ENCODE data around the gene ADGRG3. TPM values are rescaled to one million over a fixed set of nuclear protein-coding genes. Genes with fewer than 3 reads are reported as not detected.

The ADGRG3 gene
- total RNA-seq, 1 experiment from 2014 or later: not detected

DNA sequence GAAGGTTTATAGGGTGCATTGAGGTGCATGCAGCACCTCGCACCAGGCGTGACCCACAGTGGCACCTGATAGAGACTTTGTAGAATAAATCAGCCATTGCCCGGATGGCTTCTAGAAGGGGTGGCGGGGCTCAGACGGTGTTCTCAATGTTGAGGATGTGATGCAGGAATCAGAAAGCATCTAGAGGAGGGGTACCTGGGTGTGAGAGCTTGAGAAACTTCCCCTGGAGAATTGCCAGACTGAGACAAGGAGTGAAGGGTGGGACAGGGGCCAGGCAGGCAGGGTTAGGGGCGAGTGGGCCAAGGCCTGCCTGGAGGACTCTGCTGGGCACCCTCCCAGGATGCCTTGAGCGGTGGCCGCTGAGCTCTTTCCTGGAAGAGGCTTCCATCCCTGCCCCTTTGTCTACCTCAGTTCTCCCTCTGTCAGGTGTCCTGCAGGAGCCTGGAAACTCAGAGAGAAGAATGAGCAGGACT, 48.9 kb upstream of the ADGRG3 start (continued):
- TF ChIP-seq, protein P1, sequence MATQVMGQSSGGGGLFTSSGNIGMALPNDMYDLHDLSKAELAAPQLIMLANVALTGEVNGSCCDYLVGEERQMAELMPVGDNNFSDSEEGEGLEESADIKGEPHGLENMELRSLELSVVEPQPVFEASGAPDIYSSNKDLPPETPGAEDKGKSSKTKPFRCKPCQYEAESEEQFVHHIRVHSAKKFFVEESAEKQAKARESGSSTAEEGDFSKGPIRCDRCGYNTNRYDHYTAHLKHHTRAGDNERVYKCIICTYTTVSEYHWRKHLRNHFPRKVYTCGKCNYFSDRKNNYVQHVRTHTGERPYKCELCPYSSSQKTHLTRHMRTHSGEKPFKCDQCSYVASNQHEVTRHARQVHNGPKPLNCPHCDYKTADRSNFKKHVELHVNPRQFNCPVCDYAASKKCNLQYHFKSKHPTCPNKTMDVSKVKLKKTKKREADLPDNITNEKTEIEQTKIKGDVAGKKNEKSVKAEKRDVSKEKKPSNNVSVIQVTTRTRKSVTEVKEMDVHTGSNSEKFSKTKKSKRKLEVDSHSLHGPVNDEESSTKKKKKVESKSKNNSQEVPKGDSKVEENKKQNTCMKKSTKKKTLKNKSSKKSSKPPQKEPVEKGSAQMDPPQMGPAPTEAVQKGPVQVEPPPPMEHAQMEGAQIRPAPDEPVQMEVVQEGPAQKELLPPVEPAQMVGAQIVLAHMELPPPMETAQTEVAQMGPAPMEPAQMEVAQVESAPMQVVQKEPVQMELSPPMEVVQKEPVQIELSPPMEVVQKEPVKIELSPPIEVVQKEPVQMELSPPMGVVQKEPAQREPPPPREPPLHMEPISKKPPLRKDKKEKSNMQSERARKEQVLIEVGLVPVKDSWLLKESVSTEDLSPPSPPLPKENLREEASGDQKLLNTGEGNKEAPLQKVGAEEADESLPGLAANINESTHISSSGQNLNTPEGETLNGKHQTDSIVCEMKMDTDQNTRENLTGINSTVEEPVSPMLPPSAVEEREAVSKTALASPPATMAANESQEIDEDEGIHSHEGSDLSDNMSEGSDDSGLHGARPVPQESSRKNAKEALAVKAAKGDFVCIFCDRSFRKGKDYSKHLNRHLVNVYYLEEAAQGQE (IDR thresholded peaks at IDR 0.05; ENCODE audit: low read depth): no peak
- TF ChIP-seq SRF (IDR thresholded peaks at IDR 0.05; ENCODE audit: low read depth): no peak
- TF ChIP-seq, protein P2, sequence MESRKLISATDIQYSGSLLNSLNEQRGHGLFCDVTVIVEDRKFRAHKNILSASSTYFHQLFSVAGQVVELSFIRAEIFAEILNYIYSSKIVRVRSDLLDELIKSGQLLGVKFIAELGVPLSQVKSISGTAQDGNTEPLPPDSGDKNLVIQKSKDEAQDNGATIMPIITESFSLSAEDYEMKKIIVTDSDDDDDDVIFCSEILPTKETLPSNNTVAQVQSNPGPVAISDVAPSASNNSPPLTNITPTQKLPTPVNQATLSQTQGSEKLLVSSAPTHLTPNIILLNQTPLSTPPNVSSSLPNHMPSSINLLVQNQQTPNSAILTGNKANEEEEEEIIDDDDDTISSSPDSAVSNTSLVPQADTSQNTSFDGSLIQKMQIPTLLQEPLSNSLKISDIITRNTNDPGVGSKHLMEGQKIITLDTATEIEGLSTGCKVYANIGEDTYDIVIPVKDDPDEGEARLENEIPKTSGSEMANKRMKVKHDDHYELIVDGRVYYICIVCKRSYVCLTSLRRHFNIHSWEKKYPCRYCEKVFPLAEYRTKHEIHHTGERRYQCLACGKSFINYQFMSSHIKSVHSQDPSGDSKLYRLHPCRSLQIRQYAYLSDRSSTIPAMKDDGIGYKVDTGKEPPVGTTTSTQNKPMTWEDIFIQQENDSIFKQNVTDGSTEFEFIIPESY (IDR thresholded peaks at IDR 0.05; ENCODE audit: extremely low read depth, insufficient replicate concordance, low read length): no peak

DNA sequence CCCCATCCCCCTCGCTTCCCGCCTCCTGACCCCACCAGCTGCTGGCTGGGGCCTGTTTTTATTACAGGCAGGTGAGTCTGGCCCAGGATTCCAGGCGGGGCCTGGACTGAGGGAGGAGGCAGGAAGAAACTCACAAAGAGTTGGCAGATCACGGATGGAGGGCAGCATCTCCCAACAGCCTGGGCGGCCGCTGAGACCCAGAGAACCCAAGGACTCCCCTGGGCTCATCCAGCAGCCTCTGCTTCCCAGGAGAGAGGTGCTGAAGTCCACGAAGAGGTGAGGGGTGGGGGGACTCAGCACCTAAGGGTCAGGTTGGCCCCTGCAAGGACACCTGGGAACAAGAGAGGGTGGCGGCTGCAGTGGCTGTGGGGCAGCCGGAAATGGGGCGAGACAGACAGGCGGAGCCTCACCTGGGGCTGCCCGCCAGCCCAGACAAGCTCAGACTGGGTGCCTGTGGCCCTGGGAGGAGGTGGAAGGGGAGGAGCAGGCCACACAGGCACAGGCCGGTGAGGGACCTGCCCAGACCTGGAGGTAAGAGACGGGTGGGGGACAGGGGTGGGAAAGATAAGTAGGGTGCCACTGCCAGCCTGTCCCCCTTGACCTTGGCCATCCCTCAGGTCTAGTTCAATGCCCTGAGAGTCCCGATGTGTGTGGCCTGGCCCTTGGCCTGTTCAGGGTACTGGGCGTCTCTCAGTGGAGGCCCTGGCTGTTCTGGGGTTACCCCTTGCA, 48.3 kb upstream of the ADGRG3 start:
- BruUV-seq (replicated peaks): no TSS peak
- Histone ChIP-seq H3K9me3 (ENCODE audit: control insufficient read depth in 1 of 2, insufficient read depth in 1 of 2, low read depth in 1 of 2, low read length in 2 of 2) (no peaks in the 10 kb centered on the region), H3K79me2 (ENCODE audit: insufficient read depth, low read length) (no peaks in the 10 kb centered on the region), H3K36me3 (ENCODE audit: control insufficient read depth in 1 of 2, insufficient read depth in 2 of 2, low read length in 2 of 2) (no peaks in the 10 kb centered on the region), H2AFZ (ENCODE audit: low read depth, low read length, poor library complexity, severe bottlenecking) (no peak overlapping the region), H3K27me3 (ENCODE audit: insufficient read depth, low read length) (no peaks in the 10 kb centered on the region), H3K27ac (ENCODE audit: low read depth, low read length) (peak overlapping the region; percentile 90), H3K9me2 (ENCODE audit: insufficient read depth) (no peaks in the 10 kb centered on the region), H3K4me2 (ENCODE audit: low read length) (peak overlapping the region; percentile 99), H3K9ac (ENCODE audit: low read length) (peak overlapping the region; percentile 70), H4K20me1 (ENCODE audit: insufficient read depth) (no peaks in the 10 kb centered on the region), H3K4me1 (ENCODE audit: control insufficient read depth in 1 of 2, insufficient read depth in 2 of 2, low read length in 2 of 2) (peaks cover 53 to 60% of the 10 kb centered on the region in 2 experiments), H3K4me3 (replicated peaks in 1 of 2; ENCODE audit: low read depth in 1 of 2, low read length in 2 of 2) (peak overlapping the region; percentile 75 to 82)
- intact Hi-C loops (cut with micrococcal nuclease): loop anchor here (2.0 kb wide), 1 partner anchor 21 kb away; no protein-coding TSS in a partner anchor
- ATAC-seq (peak; percentile 86), DNase-seq (ENCODE audit: low read depth, low spot score) (no peak)
- ChIA-PET POLR2A (interaction anchor here (0.7 to 1.7 kb wide), 8 partner anchors 9 to 115 kb away, joined by 3 to 6 read pairs (median 4); partner anchors contain the start of gene ADGRG1), CTCF (interaction anchor here (1.5 to 1.7 kb wide), 2 partner anchors 9 to 29 kb away, joined by 4 to 8 read pairs; partner anchors contain the start of gene ADGRG1), RAD21 (ENCODE audit: low non-redundant PET in 1 of 2, low total read pairs in 2 of 2, uncharacterized antibody in 2 of 2, unreplicated experiment in 2 of 2) (interaction anchor here in 1 of 2 experiments (0.7 kb wide), 1 partner anchor 123 kb away, joined by 7 read pairs; no protein-coding TSS in a partner anchor)
- TF ChIP-seq TCF7L2 (IDR thresholded peaks at IDR 0.05; ENCODE audit: borderline replicate concordance, extremely low read depth, insufficient read depth, insufficient read length) (no peak), YY1 (IDR thresholded peaks at IDR 0.05; ENCODE audit: extremely low read depth, insufficient replicate concordance, low read depth, low read length) (peak; percentile 42), CEBPB (IDR thresholded peaks at IDR 0.05; ENCODE audit: low read depth) (no peak), POLR2AphosphoS5 (IDR thresholded peaks at IDR 0.05; ENCODE audit: low read depth, low read length) (peak; percentile 84), RAD21 (IDR thresholded peaks at IDR 0.05; ENCODE audit: low read depth) (no peak)
- TF ChIP-seq, protein P3, sequence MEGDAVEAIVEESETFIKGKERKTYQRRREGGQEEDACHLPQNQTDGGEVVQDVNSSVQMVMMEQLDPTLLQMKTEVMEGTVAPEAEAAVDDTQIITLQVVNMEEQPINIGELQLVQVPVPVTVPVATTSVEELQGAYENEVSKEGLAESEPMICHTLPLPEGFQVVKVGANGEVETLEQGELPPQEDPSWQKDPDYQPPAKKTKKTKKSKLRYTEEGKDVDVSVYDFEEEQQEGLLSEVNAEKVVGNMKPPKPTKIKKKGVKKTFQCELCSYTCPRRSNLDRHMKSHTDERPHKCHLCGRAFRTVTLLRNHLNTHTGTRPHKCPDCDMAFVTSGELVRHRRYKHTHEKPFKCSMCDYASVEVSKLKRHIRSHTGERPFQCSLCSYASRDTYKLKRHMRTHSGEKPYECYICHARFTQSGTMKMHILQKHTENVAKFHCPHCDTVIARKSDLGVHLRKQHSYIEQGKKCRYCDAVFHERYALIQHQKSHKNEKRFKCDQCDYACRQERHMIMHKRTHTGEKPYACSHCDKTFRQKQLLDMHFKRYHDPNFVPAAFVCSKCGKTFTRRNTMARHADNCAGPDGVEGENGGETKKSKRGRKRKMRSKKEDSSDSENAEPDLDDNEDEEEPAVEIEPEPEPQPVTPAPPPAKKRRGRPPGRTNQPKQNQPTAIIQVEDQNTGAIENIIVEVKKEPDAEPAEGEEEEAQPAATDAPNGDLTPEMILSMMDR (IDR thresholded peaks at IDR 0.05 in 2 of 3, conservative IDR thresholded peaks at IDR 0.05 in 1 of 3; ENCODE audit: borderline replicate concordance in 1 of 3, insufficient read depth in 1 of 3, low read depth in 2 of 3, low read length in 2 of 3): no peak

Measured in HCT116 (cell line).